GM21447 (cell line): ENCODE results near the gene XRCC1.
"Not testable (repeated sequence)": the region's sequence is repeated elsewhere in the genome, so short reads cannot be mapped to it uniquely, and the experiment has no call there.

Experiments
- ATAC-seq: cut with Tn5 transposase; IDR thresholded peaks from one replicate; pipeline ENCODE4 v1.9.1; 2021; ENCODE audit not compliant: unreplicated experiment

Gene XRCC1

GRCh38 chr19:43575156-43575950 is at the start of gene XRCC1, which contains the start of gene PINLYP:
Gene XRCC1, minus strand, starts transcription at chr19:43575527. Its CDS starts 69 bp downstream, at chr19:43575458.
Gene PINLYP, plus strand, starts transcription at chr19:43575801. Its CDS starts 1,391 bp downstream, at chr19:43577192.
- ATAC-seq: peak; percentile 93

GRCh38 chr19:43624933-43625332 is 49.6 kb upstream of the XRCC1 start:
- no peak for ATAC-seq

- ATAC-seq: no peak
These were observed 48.8 kb upstream of the XRCC1 start for GRCh38 chr19:43623889-43624670.

- no peak for ATAC-seq
These were observed 47.6 kb upstream of the XRCC1 start for GRCh38 chr19:43622956-43623355.

- ATAC-seq: no peak
These were observed 46.7 kb upstream of the XRCC1 start for GRCh38 chr19:43622070-43622469.

GRCh38 chr19:43620061-43621001 is 45.0 kb upstream of the XRCC1 start:
- peak; percentile 6 for ATAC-seq

- ATAC-seq: peak; percentile 69
These were observed 44.1 kb upstream of the XRCC1 start, which contains the start of gene ZNF428 for GRCh38 chr19:43619262-43620060. Gene ZNF428, minus strand, starts transcription at chr19:43619629. Its CDS starts 5,325 bp downstream, at chr19:43614304.

- peak; percentile 37 for ATAC-seq
These were observed 43.6 kb upstream of the XRCC1 start for GRCh38 chr19:43618921-43619261.

- ATAC-seq: no peak
These were observed 41.6 kb upstream of the XRCC1 start for GRCh38 chr19:43616954-43617353.

- no peak for ATAC-seq
These were observed 41.0 kb upstream of the XRCC1 start for GRCh38 chr19:43616306-43616705.

GRCh38 chr19:43612374-43612773 is 37.0 kb upstream of the XRCC1 start:
- ATAC-seq: no peak

GRCh38 chr19:43611788-43612187 is 36.5 kb upstream of the XRCC1 start, which contains the start of gene SRRM5:
Gene SRRM5, plus strand, starts transcription at chr19:43612088. Its CDS starts 34 bp downstream, at chr19:43612122.
- no peak for ATAC-seq

- ATAC-seq: no peak
These were observed 35.2 kb upstream of the XRCC1 start for GRCh38 chr19:43610493-43610892.

- ATAC-seq: no peak
These were observed 34.5 kb upstream of the XRCC1 start for GRCh38 chr19:43609872-43610271.

- no peak for ATAC-seq
These were observed 32.2 kb upstream of the XRCC1 start for GRCh38 chr19:43607238-43608205.

GRCh38 chr19:43606569-43607229 is 31.4 kb upstream of the XRCC1 start:
- ATAC-seq: no peak

- no peak for ATAC-seq
These were observed 30.7 kb upstream of the XRCC1 start for GRCh38 chr19:43605875-43606568.

- ATAC-seq: not testable (repeated sequence)
These were observed 25.0 kb upstream of the XRCC1 start for GRCh38 chr19:43600326-43600725.
